Measurements from ENCODE around the gene AIMP1.

The AIMP1 gene

GRCh38 chr4:106315968-106316772 lies at the start of gene AIMP1, which contains the start of gene TBCK:
TSS of gene AIMP1 (plus strand) at chr4:106316550. CDS start at chr4:106325010, 8,460 bp downstream.
TSS of gene TBCK (minus strand) at chr4:106316209. CDS start at chr4:106308960, 7,249 bp downstream.
- DNase-seq (ENCODE audit: low read depth in 2 of 2) = peak; percentile 74

- no peak for DNase-seq (ENCODE audit: low read depth in 2 of 2)
Measured at GRCh38 chr4:106268786-106269185, 47.6 kb upstream of the AIMP1 start.

GRCh38 chr4:106269711-106270110 lies 46.6 kb upstream of the AIMP1 start:
- no peak for DNase-seq (ENCODE audit: low read depth in 2 of 2)

- no peak for DNase-seq (ENCODE audit: low read depth in 2 of 2)
Measured at GRCh38 chr4:106270736-106271135, 45.6 kb upstream of the AIMP1 start.

GRCh38 chr4:106273831-106274230 lies 42.5 kb upstream of the AIMP1 start:
- no peak for DNase-seq (ENCODE audit: low read depth in 2 of 2)

GRCh38 chr4:106277140-106277675 lies 39.1 kb upstream of the AIMP1 start:
- DNase-seq (ENCODE audit: low read depth in 2 of 2) = no peak

- DNase-seq (ENCODE audit: low read depth in 2 of 2) = no peak
Measured at GRCh38 chr4:106284227-106284626, 32.1 kb upstream of the AIMP1 start.

GRCh38 chr4:106286611-106287010 lies 29.7 kb upstream of the AIMP1 start:
- no peak for DNase-seq (ENCODE audit: low read depth in 2 of 2)

GRCh38 chr4:106287353-106287969 lies 28.9 kb upstream of the AIMP1 start:
- DNase-seq (ENCODE audit: low read depth in 2 of 2) = no peak

GRCh38 chr4:106289737-106290136 lies 26.6 kb upstream of the AIMP1 start:
- DNase-seq (ENCODE audit: low read depth in 2 of 2) = no peak

- DNase-seq (ENCODE audit: low read depth in 2 of 2) = no peak
Measured at GRCh38 chr4:106291678-106292077, 24.7 kb upstream of the AIMP1 start.

- no peak for DNase-seq (ENCODE audit: low read depth in 2 of 2)
Measured at GRCh38 chr4:106294062-106294461, 22.3 kb upstream of the AIMP1 start.

- no peak for DNase-seq (ENCODE audit: low read depth in 2 of 2)
Measured at GRCh38 chr4:106297245-106298035, 18.9 kb upstream of the AIMP1 start.

GRCh38 chr4:106299977-106300376 lies 16.4 kb upstream of the AIMP1 start:
- DNase-seq (ENCODE audit: low read depth in 2 of 2) = no peak

- no peak for DNase-seq (ENCODE audit: low read depth in 2 of 2)
Measured at GRCh38 chr4:106301393-106302061, 14.8 kb upstream of the AIMP1 start.

- no peak for DNase-seq (ENCODE audit: low read depth in 2 of 2)
Measured at GRCh38 chr4:106302062-106302438, 14.3 kb upstream of the AIMP1 start.

- DNase-seq (ENCODE audit: low read depth in 2 of 2) = no peak
Measured at GRCh38 chr4:106303548-106304281, 12.6 kb upstream of the AIMP1 start.

- no peak for DNase-seq (ENCODE audit: low read depth in 2 of 2)
Measured at GRCh38 chr4:106304632-106305031, 11.7 kb upstream of the AIMP1 start.

- no peak for DNase-seq (ENCODE audit: low read depth in 2 of 2)
Measured at GRCh38 chr4:106305435-106306055, 10.8 kb upstream of the AIMP1 start.

- DNase-seq (ENCODE audit: low read depth in 2 of 2) = no peak
Measured at GRCh38 chr4:106306561-106306960, 9.8 kb upstream of the AIMP1 start.

Measured in stimulated activated CD4-positive, alpha-beta T cell treated with anti-CD3 and anti-CD28 coated beads, Interleukin-1b, Interleukin-23, amount 100 ng/mL, for 4 hours (primary cell).